ENCODE results near the gene RGMA.

The RGMA gene

DNA sequence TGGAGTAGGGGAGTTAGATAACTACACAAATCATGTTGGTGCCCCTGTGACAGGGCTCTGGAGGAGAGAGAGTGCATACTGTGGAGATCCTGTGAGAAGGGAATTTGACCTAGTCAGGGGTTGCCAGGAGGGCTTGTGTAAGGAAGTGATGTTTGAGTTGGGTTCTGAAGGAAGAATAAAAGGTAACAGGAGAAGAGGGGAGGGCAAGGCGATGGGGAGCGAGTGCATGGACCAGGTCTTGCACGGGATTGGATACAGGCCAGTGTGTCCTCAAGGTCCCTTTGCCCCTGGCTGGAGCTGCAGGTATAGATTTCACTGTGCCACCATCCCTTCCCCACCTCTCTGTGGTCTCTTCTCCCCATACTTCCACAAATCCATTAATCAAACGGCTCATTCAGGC, 83.9 kb downstream of the RGMA start:
- DNase-seq: no peak

GRCh38 chr15:93001881-93002280, 87.1 kb downstream of the RGMA start:
- no peak for DNase-seq

- no peak for DNase-seq
These were observed 87.9 kb downstream of the RGMA start for GRCh38 chr15:93001156-93001555.

DNA sequence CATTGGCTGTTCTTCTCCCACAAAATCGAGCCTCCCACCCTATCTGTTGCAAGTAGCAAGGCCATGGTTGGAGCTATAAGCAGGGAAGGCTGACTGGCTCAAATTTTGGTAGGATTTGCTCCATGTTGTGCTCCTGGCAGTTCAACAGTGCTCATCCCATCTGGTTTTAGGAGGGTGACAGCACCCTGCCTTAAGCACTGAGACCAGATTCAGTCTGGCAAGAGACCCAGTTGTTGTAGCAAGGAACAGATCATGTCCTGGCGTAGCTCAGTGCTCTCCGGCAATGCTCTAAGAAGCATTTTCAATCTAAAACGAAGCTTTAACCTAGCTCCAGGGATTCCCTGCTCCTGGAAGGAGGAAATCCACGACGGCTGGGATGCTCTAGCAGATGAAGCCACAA, 91.2 kb downstream of the RGMA start:
- no peak for DNase-seq

- no peak for DNase-seq
These were observed 96.3 kb downstream of the RGMA start for GRCh38 chr15:92992720-92993119.

- DNase-seq: no peak
These were observed 99.0 kb downstream of the RGMA start for GRCh38 chr15:92990031-92990430.

DNA sequence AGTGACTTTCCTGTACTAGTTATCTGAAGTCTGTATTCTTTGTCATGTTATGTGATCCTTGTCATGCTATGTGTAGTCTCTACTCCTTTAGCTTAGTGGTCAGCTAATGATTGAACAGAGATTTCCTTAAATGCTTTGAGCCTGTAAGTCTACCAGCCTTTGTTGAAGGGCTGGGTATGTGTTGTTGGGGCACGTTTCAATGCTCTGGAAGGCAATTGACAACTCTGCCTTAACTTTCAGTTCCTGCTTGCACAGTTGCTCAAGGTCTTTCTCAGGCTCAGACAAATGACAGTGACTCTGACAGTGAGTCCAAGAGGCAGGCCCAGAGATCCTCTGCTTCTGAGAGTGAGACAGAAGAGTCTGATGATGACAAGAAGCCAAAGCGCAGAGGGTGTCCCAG, 99.5 kb downstream of the RGMA start:
- DNase-seq: no peak
